ENCODE measurements around the gene ZNF384.

ZNF384 gene

GRCh38 chr12:6626654-6627283 is 62.4 kb downstream of the ZNF384 start:
- no peak overlapping the region for H3K4me3 ChIP-seq (ENCODE audit: low read length)
- H3K36me3 ChIP-seq (ENCODE audit: control insufficient read depth, insufficient read depth, low read length) = no peaks in the 10 kb centered on the region
- H3K27me3 ChIP-seq (ENCODE audit: control insufficient read depth, insufficient read depth, low read length) = no peaks in the 10 kb centered on the region
- no peak overlapping the region for H3K27ac ChIP-seq (ENCODE audit: low read depth, low read length)
- no peaks in the 10 kb centered on the region for H3K4me1 ChIP-seq (ENCODE audit: control insufficient read depth, insufficient read depth, low read length)
- H3K9ac ChIP-seq (ENCODE audit: low read length) = no peak overlapping the region

GRCh38 chr12:6620885-6621274 is 68.3 kb downstream of the ZNF384 start:
- Histone ChIP-seq H3K36me3 (ENCODE audit: control insufficient read depth, insufficient read depth, low read length) (peaks cover 3% of the 10 kb centered on the region), H3K4me3 (ENCODE audit: low read length) (peak overlapping the region; percentile 30), H3K4me1 (ENCODE audit: control insufficient read depth, insufficient read depth, low read length) (no peaks in the 10 kb centered on the region), H3K9ac (ENCODE audit: low read length) (no peak overlapping the region), H3K27ac (ENCODE audit: low read depth, low read length) (no peak overlapping the region), H3K27me3 (ENCODE audit: control insufficient read depth, insufficient read depth, low read length) (peaks cover 4% of the 10 kb centered on the region)

GRCh38 chr12:6620137-6620884 is 68.9 kb downstream of the ZNF384 start:
- H3K4me3 ChIP-seq (ENCODE audit: low read length) = peak overlapping the region; percentile 30
- no peak overlapping the region for H3K9ac ChIP-seq (ENCODE audit: low read length)
- peaks cover 3% of the 10 kb centered on the region for H3K36me3 ChIP-seq (ENCODE audit: control insufficient read depth, insufficient read depth, low read length)
- no peaks in the 10 kb centered on the region for H3K4me1 ChIP-seq (ENCODE audit: control insufficient read depth, insufficient read depth, low read length)
- peaks cover 4% of the 10 kb centered on the region for H3K27me3 ChIP-seq (ENCODE audit: control insufficient read depth, insufficient read depth, low read length)
- no peak overlapping the region for H3K27ac ChIP-seq (ENCODE audit: low read depth, low read length)

GRCh38 chr12:6618483-6619225 is 70.5 kb downstream of the ZNF384 start:
- Histone ChIP-seq H3K9ac (ENCODE audit: low read length) (no peak overlapping the region), H3K4me3 (ENCODE audit: low read length) (no peak overlapping the region), H3K27ac (ENCODE audit: low read depth, low read length) (no peak overlapping the region), H3K36me3 (ENCODE audit: control insufficient read depth, insufficient read depth, low read length) (peaks cover 3% of the 10 kb centered on the region), H3K27me3 (ENCODE audit: control insufficient read depth, insufficient read depth, low read length) (peaks cover 4% of the 10 kb centered on the region), H3K4me1 (ENCODE audit: control insufficient read depth, insufficient read depth, low read length) (no peaks in the 10 kb centered on the region)

Data from rectal smooth muscle tissue (tissue), 1 donor.